GM12892 (cell line): ENCODE results near the gene ABCA7.

Source experiments
- POLR2A ChIP-seq: IDR thresholded peaks from 2 replicates; pipeline ENCODE4 v1.6.1; 2011; ENCODE audit warnings: low read depth, low read length, control low read depth
- POLR2AphosphoS5 ChIP-seq: IDR thresholded peaks from 2 replicates; pipeline ENCODE4 v1.6.1; 2011; ENCODE audit warnings: low read depth, low read length, control low read depth
- TAF1 ChIP-seq: IDR thresholded peaks from 2 replicates; pipeline ENCODE4 v1.6.1; 2011; ENCODE audit warnings: low read depth, mild to moderate bottlenecking, control low read depth, low read length, borderline replicate concordance

DNA sequence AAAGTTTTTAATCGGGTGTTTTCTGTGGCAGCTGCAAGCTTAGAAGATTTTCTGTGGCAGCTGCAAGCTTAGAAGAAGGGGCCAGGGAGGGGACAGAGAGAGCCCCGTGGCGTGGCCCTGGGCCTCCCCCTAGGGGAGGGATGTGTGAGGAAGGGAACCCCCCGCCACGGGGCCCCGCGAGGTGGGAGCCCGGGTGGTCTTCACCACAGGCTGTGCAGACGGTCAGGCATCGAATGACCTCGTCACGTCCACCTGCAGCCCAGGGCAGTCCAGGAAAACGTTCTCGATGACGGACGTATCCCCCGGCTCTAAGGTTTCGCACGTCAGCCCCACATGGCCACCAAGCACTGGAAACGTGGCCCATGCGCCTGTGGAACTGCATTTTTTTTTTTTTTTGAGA is 46.7 kb downstream of the ABCA7 start:
- TF ChIP-seq POLR2AphosphoS5 (no peak), POLR2A (no peak), TAF1 (no peak)
